ENCODE data around the gene CLCN2. TPM values are rescaled to one million over a fixed set of nuclear protein-coding genes. Genes with fewer than 3 reads are reported as not detected.

CLCN2 gene
- 3.7 TPM for polyA plus RNA-seq (2013, experiment 1 of 2)
- polyA plus RNA-seq (2013, experiment 2 of 2), result 3.9 TPM

DNA sequence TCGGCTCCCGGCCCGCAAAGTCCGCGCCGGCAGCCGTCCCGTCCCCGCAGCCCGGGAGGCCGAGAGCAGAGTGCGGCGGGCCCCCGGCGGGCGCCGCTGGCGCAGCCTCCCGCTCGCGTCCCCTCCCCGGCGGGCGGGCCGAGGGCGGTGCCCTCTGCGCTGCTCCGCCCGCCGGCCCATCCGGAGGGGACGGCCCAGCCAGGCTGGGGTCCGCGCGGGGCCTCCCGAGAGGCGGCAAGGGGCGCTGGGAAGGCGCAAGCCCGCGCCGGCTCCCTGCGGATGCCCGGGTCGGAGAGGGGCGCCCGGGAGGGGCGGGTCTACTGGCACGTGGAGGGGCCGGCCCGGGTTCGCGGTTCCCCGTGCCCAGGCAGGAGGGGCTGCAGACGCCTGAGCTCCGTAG lies at the start of gene CLCN2, which contains the start of gene POLR2H:
TSS of gene CLCN2 (minus strand) at position 74 of the 400 bp plus-strand sequence. CDS start 126 bp downstream, outside the sequence.
TSS of gene POLR2H (plus strand) at position 179 of the 400 bp plus-strand sequence. CDS start 1,783 bp downstream, outside the sequence.
- no CpG with 5 or more reads among the region's 56 CpGs for WGBS (ENCODE audit: extremely low coverage, insufficient coverage, low lambda C conversion rate)
- peaks cover 11% of the 10 kb centered on the region for H3K4me1 ChIP-seq (ENCODE audit: control insufficient read depth, low read depth, low read length)
- H3K56ac ChIP-seq (ENCODE audit: low read length), result peak within 1 kb of the TSS; percentile 99
- H3K4me3 ChIP-seq (ENCODE audit: low read length), result peak within 1 kb of the TSS; percentile 70
- peak within 1 kb of the TSS; percentile 54 for H2AK5ac ChIP-seq (ENCODE audit: low read length)
- peak within 1 kb of the TSS; percentile 92 for H3K9ac ChIP-seq (ENCODE audit: low read length)
- H3K18ac ChIP-seq (ENCODE audit: low read length), result peak within 1 kb of the TSS; percentile 88
- no peak within 1 kb of the TSS for H2BK15ac ChIP-seq (replicated peaks; ENCODE audit: low read depth)
- peak within 1 kb of the TSS; percentile 72 for H3K23ac ChIP-seq (ENCODE audit: low read length)
- peak within 1 kb of the TSS; percentile 38 for H3K4ac ChIP-seq (ENCODE audit: low read depth, low read length)
- peaks cover 11% of the 10 kb centered on the region for H3K79me2 ChIP-seq (ENCODE audit: control insufficient read depth, insufficient read depth, low read length)
- H2BK120ac ChIP-seq (ENCODE audit: low read depth, low read length), result no peak within 1 kb of the TSS
- H3K27me3 ChIP-seq (ENCODE audit: insufficient read depth, low read length, poor library complexity), result no peaks in the 10 kb centered on the region
- H4K5ac ChIP-seq (ENCODE audit: low read length), result no peak within 1 kb of the TSS
- H3K27ac ChIP-seq (ENCODE audit: low read depth, low read length), result peak within 1 kb of the TSS; percentile 98
- H3K79me1 ChIP-seq (ENCODE audit: low read length), result peaks cover 9% of the 10 kb centered on the region
- peak; percentile 70 for DNase-seq
- no peak within 1 kb of the TSS for H4K8ac ChIP-seq (ENCODE audit: low read depth, low read length)
- peaks cover 3% of the 10 kb centered on the region for H3K36me3 ChIP-seq (ENCODE audit: control insufficient read depth, insufficient read depth, low read length)
- peak within 1 kb of the TSS; percentile 91 for H3K4me2 ChIP-seq (ENCODE audit: low read length)
- H2BK5ac ChIP-seq (ENCODE audit: low read length), result peak within 1 kb of the TSS; percentile 45

DNA sequence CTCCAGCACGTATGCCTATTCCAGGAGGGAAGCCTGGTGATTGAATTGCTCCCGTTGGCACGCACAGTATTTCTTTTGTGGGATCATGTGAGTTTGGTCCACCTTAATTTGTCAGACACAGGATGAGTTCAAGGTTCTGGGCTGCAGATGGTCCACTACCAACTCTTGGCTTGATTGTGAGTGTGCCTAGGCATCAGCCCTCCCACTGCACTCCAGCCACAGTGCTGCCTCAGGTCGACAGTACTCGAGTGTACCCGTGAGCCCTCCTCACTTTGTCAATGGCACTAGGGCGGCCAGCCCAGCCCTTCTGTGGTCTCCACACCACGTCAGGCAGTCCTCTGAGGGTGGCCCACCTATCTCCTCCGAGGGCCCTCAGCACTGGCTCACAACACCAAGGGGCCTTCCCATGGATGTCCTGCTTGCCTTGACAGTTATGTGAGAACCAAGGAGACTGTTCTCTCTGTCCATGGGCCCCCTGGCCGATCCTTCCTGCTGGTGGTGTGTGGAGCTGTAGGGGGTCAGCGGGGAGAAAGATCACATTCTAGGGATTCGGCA lies 48.6 kb upstream of the CLCN2 start:
- no CpG with 5 or more reads among the region's 12 CpGs for WGBS (ENCODE audit: extremely low coverage, insufficient coverage, low lambda C conversion rate)
- H3K27ac ChIP-seq (ENCODE audit: low read depth, low read length), result no peak overlapping the region

DNA sequence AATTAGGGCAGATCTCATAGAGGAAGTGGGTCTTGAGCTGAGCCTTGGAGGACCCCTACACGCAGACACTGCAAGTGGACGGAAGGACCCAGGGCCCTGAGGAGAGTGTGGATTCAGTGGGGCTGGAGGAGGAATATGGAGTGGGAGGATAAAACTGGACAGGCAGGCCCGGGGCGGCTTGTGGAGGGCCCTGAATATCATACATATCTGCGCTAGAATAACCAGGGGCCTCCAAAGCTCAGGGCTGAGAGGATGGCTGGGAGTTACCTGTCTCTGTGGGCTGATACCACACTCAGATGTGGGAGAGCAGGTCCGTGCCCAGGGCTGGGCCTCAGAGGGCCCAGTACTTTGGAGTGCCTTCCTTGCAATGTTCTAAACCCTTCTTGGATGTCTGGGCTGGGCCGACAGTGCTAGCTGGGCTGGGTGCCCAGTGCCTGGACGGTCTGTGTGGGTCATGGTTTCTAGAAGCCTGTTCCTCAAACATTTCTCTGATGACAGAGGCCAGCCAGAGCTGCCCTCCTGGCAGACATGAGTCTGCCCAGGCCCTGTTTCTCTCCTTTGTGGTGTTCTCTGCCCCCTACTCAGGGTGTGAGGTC lies 48.0 kb upstream of the CLCN2 start:
- no peaks in the 10 kb centered on the region for H3K79me2 ChIP-seq (ENCODE audit: control insufficient read depth, insufficient read depth, low read length)
- no peak overlapping the region for H2AK5ac ChIP-seq (ENCODE audit: low read length)
- H2BK5ac ChIP-seq (ENCODE audit: low read length), result no peak overlapping the region
- H3K9ac ChIP-seq (ENCODE audit: low read length), result no peak overlapping the region
- H4K8ac ChIP-seq (ENCODE audit: low read depth, low read length), result no peak overlapping the region
- no peaks in the 10 kb centered on the region for H3K4me1 ChIP-seq (ENCODE audit: control insufficient read depth, low read depth, low read length)
- H3K56ac ChIP-seq (ENCODE audit: low read length), result no peak overlapping the region
- H3K27ac ChIP-seq (ENCODE audit: low read depth, low read length), result no peak overlapping the region
- H3K4ac ChIP-seq (ENCODE audit: low read depth, low read length), result no peak overlapping the region
- H3K4me2 ChIP-seq (ENCODE audit: low read length), result no peak overlapping the region
- no peaks in the 10 kb centered on the region for H3K27me3 ChIP-seq (ENCODE audit: insufficient read depth, low read length, poor library complexity)
- no CpG with 5 or more reads among the region's 8 CpGs for WGBS (ENCODE audit: extremely low coverage, insufficient coverage, low lambda C conversion rate)
- no peak overlapping the region for H3K4me3 ChIP-seq (ENCODE audit: low read length)
- H3K23ac ChIP-seq (ENCODE audit: low read length), result no peak overlapping the region
- no peaks in the 10 kb centered on the region for H3K79me1 ChIP-seq (ENCODE audit: low read length)
- H4K5ac ChIP-seq (ENCODE audit: low read length), result no peak overlapping the region
- DNase-seq, result no peak
- no peak overlapping the region for H3K18ac ChIP-seq (ENCODE audit: low read length)
- H2BK15ac ChIP-seq (replicated peaks; ENCODE audit: low read depth), result no peak overlapping the region
- no peaks in the 10 kb centered on the region for H3K36me3 ChIP-seq (ENCODE audit: control insufficient read depth, insufficient read depth, low read length)
- no peak overlapping the region for H2BK120ac ChIP-seq (ENCODE audit: low read depth, low read length)

More for the DNA sequence above, 48.6 kb upstream of the CLCN2 start:
- Histone ChIP-seq H3K23ac (ENCODE audit: low read length) (no peak overlapping the region), H3K4me1 (ENCODE audit: control insufficient read depth, low read depth, low read length) (no peaks in the 10 kb centered on the region), H2BK5ac (ENCODE audit: low read length) (no peak overlapping the region), H3K4me3 (ENCODE audit: low read length) (no peak overlapping the region), H3K56ac (ENCODE audit: low read length) (no peak overlapping the region), H3K9ac (ENCODE audit: low read length) (no peak overlapping the region), H4K5ac (ENCODE audit: low read length) (no peak overlapping the region), H2BK120ac (ENCODE audit: low read depth, low read length) (no peak overlapping the region), H2BK15ac (replicated peaks; ENCODE audit: low read depth) (no peak overlapping the region), H3K79me1 (ENCODE audit: low read length) (no peaks in the 10 kb centered on the region), H4K8ac (ENCODE audit: low read depth, low read length) (no peak overlapping the region), H3K4me2 (ENCODE audit: low read length) (no peak overlapping the region), H3K27me3 (ENCODE audit: insufficient read depth, low read length, poor library complexity) (no peaks in the 10 kb centered on the region), H3K36me3 (ENCODE audit: control insufficient read depth, insufficient read depth, low read length) (no peaks in the 10 kb centered on the region), H3K79me2 (ENCODE audit: control insufficient read depth, insufficient read depth, low read length) (no peaks in the 10 kb centered on the region), H2AK5ac (ENCODE audit: low read length) (no peak overlapping the region), H3K4ac (ENCODE audit: low read depth, low read length) (no peak overlapping the region), H3K18ac (ENCODE audit: low read length) (no peak overlapping the region)
- no peak for DNase-seq

DNA sequence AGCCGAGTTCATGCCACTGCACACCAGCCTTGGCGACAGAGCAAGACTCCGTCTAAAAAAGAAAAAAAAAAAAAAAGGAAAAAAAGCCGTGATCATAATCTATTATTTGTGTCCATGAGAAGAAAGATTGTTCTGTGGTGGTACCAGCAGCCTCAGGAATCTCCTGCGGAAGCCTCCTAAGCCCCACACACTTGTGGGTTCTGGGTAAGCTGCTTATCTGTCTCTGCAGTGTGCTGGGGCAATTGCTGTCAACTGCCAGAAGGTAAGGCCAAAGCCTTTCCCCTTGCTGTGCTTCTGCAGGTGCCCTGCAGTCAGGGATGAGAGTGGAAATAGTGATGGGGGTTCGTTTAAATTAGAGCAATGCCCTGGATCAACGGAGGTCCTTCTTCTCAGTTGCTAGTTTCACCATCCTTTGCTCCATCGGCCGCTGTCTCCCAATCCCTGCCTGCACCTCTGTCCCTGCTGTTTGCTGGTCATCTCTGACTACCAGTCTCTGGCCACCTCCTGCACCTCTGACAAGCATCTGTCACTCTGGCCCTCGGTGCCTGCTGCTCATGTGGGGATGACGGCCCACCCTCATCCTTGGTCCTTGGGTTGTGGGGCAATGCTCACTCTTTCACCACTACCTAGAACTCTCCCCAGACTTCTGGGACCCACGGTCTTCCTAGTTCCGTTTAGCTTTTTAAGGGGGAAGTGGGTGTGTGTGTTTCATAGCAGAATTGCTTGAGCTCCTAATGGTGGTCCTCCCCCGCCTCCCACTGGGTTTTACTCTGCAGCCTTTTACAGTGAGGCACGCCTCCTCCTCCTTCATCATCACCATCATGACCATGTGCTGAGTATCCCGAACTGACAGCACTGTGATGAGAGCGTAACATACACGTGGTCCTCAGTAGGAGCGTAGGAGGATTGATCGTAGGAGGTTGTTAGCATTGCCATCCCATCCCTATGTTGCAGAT lies 43.9 kb upstream of the CLCN2 start:
- Histone ChIP-seq H3K27me3 (ENCODE audit: insufficient read depth, low read length, poor library complexity) (no peaks in the 10 kb centered on the region), H3K79me2 (ENCODE audit: control insufficient read depth, insufficient read depth, low read length) (no peaks in the 10 kb centered on the region), H2BK5ac (ENCODE audit: low read length) (no peak overlapping the region), H4K5ac (ENCODE audit: low read length) (no peak overlapping the region), H3K4me3 (ENCODE audit: low read length) (no peak overlapping the region), H3K27ac (ENCODE audit: low read depth, low read length) (no peak overlapping the region), H2BK15ac (replicated peaks; ENCODE audit: low read depth) (no peak overlapping the region), H3K18ac (ENCODE audit: low read length) (no peak overlapping the region), H3K23ac (ENCODE audit: low read length) (peak overlapping the region; percentile 3), H3K79me1 (ENCODE audit: low read length) (no peaks in the 10 kb centered on the region), H2AK5ac (ENCODE audit: low read length) (no peak overlapping the region), H3K9ac (ENCODE audit: low read length) (no peak overlapping the region), H3K36me3 (ENCODE audit: control insufficient read depth, insufficient read depth, low read length) (no peaks in the 10 kb centered on the region), H3K4ac (ENCODE audit: low read depth, low read length) (no peak overlapping the region), H4K8ac (ENCODE audit: low read depth, low read length) (no peak overlapping the region), H2BK120ac (ENCODE audit: low read depth, low read length) (no peak overlapping the region), H3K4me2 (ENCODE audit: low read length) (no peak overlapping the region), H3K4me1 (ENCODE audit: control insufficient read depth, low read depth, low read length) (no peaks in the 10 kb centered on the region), H3K56ac (ENCODE audit: low read length) (peak overlapping the region; percentile 42)
- DNase-seq, result no peak
- WGBS (ENCODE audit: extremely low coverage, insufficient coverage, low lambda C conversion rate), result no CpG with 5 or more reads among the region's 20 CpGs

DNA sequence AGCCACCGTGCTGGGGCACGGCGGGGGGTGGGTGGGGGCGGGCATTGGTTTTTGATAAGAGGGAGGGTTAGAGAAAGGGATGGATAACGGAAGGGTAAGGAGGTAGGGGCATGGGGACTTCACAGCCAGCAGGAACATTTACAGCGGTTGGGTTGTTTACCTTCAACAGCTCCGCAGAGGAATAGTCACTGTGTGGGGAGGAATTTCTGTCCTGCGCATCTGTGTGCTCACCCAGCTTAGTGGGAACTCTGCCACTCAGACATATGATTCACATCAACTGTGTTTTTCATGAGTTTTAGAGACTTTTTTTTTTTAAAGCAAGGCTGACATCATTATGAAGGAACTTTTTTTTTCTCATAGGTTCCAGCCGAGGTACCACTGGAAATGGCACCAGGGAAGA lies 38.0 kb upstream of the CLCN2 start:
- no peaks in the 10 kb centered on the region for H3K27me3 ChIP-seq (ENCODE audit: insufficient read depth, low read length, poor library complexity)
- H2BK120ac ChIP-seq (ENCODE audit: low read depth, low read length), result no peak overlapping the region
- H3K36me3 ChIP-seq (ENCODE audit: control insufficient read depth, insufficient read depth, low read length), result no peaks in the 10 kb centered on the region
- H4K5ac ChIP-seq (ENCODE audit: low read length), result no peak overlapping the region
- H2AK5ac ChIP-seq (ENCODE audit: low read length), result no peak overlapping the region
- no peak overlapping the region for H3K4me3 ChIP-seq (ENCODE audit: low read length)
- no peak overlapping the region for H3K4ac ChIP-seq (ENCODE audit: low read depth, low read length)
- no peak overlapping the region for H2BK5ac ChIP-seq (ENCODE audit: low read length)
- H3K18ac ChIP-seq (ENCODE audit: low read length), result no peak overlapping the region
- H3K27ac ChIP-seq (ENCODE audit: low read depth, low read length), result no peak overlapping the region
- H3K56ac ChIP-seq (ENCODE audit: low read length), result no peak overlapping the region
- no peaks in the 10 kb centered on the region for H3K79me2 ChIP-seq (ENCODE audit: control insufficient read depth, insufficient read depth, low read length)
- H3K9ac ChIP-seq (ENCODE audit: low read length), result no peak overlapping the region
- H2BK15ac ChIP-seq (replicated peaks; ENCODE audit: low read depth), result no peak overlapping the region
- no peak overlapping the region for H3K23ac ChIP-seq (ENCODE audit: low read length)
- H3K4me1 ChIP-seq (ENCODE audit: control insufficient read depth, low read depth, low read length), result no peaks in the 10 kb centered on the region
- DNase-seq, result peak; percentile 46
- no peaks in the 10 kb centered on the region for H3K79me1 ChIP-seq (ENCODE audit: low read length)
- no CpG with 5 or more reads among the region's 9 CpGs for WGBS (ENCODE audit: extremely low coverage, insufficient coverage, low lambda C conversion rate)
- H4K8ac ChIP-seq (ENCODE audit: low read depth, low read length), result no peak overlapping the region
- no peak overlapping the region for H3K4me2 ChIP-seq (ENCODE audit: low read length)

Measured in mesendoderm (in vitro differentiated cells).